ENCODE measurements around the gene VEGFC.

VEGFC gene

DNA sequence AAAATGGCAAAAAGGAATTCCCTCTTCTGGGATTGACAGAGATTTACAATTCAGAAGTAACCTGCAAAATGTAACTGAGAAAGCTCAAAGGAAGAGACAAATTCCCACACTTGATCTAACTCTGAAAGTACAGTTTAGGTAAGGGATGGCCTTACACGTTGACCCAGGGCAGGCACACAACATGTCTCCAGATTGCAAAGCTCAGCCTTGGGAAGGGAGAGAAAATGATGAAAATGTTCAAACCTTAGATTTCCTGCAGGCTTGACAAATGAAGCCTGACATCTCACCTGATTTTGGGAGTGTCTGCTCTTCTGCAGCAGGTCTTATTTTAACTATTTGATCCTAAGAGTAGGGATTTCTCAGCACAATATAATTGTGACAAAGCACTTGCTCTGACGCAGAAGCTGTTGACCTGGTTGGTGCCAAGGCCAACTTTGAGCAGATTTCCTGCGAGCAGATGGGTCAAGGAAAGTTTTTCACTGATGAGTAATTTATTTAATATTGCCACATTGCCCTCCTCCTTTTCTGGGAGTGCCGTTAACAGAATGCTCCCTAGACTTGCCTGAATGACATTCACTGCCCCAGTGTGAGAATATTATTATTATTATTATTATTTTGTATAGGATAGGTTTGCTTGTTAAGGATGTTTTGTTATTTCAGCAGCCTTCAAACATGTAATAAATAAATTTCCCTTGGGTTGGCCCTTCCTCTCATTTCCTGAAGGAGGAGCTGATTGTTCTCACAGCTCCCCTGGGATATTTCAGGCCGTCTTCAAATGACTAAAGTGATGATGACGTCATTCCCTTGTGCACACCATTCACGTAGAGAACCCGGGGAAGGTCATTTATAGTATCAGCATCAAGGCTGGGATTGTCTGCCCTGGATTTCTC, 157.1 kb downstream of the VEGFC start:
- no peak for TF ChIP-seq CTCF (IDR thresholded peaks at IDR 0.05; ENCODE audit: insufficient read depth, low read length, missing control alignments)
- ChIA-PET POLR2A (no interaction called here), CTCF (interaction anchor here (1.0 to 1.2 kb wide), 2 partner anchors 10 to 156 kb away, joined by 3 read pairs; no protein-coding TSS in a partner anchor)
- no peak for DNase-seq (ENCODE audit: low read depth, low spot score)
- H3K4me3 ChIP-seq (ENCODE audit: low read depth, low read length) = no peak overlapping the region

Data from AG04449 (cell line).